GM10248 (cell line): Measurements from ENCODE around the gene STOM.

Source experiments
- CTCF ChIA-PET: fragments of 300-600 bp; sonication (Branson Sonifier 250); formaldehyde crosslinking; extraction: SDS; loops from one replicate; lab custom pipeline; 2021; ENCODE audit warnings: antibody characterized with exemption; lab: Yijun Ruan, JAX
- POLR2A ChIA-PET: fragments of 350-650 bp; sonication (Branson Sonifier 250); formaldehyde crosslinking; extraction: SDS; loops from one replicate; lab custom pipeline; 2020; ENCODE audit warnings: antibody characterized with exemption; lab: Yijun Ruan, JAX
- DNase-seq: peaks from one replicate; pipeline ENCODE4 v3.0.0; 2012; ENCODE audit errors: extremely low spot score
- TF ChIP-seq, protein P1 (sequence below): IDR thresholded peaks from 2 replicates; pipeline ENCODE4 v1.5.1; 2012; ENCODE audit warnings: mild to moderate bottlenecking, low read depth; ENCODE audit errors: extremely low read depth, missing control alignments, control extremely low read depth

Gene STOM

DNA sequence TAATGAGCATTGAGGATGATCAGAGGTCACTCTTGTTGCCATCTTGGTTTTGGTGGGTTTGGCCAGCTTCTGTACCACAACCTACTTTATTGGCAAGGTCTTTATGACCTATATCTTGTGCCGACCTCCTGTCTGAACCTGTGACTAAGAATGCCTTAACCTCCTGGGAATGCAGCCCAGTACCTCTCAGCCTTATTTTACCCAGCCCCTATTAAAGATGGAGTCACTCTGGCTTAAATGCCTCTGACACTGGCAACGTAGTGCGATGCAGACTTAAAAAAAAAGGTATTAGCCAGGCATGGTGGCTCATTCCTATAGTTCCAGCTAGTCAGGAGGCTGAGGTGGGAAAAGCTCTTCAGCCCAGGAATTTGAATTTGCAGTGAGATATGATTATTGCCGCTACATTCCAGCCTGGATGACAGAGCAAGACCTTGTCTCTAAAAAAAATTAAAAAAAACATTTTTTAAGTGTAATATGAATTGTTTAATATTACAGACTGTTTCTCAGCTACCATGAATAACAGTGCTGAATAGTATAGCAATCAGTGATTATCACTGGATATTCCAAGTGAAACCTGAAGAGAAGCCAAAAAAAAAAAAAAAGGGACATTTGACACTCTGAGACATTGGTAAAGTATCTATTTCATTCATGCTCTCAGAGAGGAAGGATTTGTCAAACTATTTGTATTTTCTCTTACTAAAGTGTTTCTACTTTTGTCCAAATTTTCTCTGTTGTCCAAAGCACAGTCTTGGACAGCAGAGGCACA lies 18.3 kb upstream of the STOM start:
- ChIA-PET POLR2A (interaction anchor here (0.8 kb wide), 1 partner anchor 418 kb away, joined by 3 read pairs; no protein-coding TSS in a partner anchor), CTCF (interaction anchor here (0.6 to 4.6 kb wide), 7 partner anchors 10 to 1121 kb away, joined by 3 to 40 read pairs (median 4); no protein-coding TSS in a partner anchor)
- TF ChIP-seq, protein P1, sequence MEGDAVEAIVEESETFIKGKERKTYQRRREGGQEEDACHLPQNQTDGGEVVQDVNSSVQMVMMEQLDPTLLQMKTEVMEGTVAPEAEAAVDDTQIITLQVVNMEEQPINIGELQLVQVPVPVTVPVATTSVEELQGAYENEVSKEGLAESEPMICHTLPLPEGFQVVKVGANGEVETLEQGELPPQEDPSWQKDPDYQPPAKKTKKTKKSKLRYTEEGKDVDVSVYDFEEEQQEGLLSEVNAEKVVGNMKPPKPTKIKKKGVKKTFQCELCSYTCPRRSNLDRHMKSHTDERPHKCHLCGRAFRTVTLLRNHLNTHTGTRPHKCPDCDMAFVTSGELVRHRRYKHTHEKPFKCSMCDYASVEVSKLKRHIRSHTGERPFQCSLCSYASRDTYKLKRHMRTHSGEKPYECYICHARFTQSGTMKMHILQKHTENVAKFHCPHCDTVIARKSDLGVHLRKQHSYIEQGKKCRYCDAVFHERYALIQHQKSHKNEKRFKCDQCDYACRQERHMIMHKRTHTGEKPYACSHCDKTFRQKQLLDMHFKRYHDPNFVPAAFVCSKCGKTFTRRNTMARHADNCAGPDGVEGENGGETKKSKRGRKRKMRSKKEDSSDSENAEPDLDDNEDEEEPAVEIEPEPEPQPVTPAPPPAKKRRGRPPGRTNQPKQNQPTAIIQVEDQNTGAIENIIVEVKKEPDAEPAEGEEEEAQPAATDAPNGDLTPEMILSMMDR, result no peak
- no peak for DNase-seq

DNA sequence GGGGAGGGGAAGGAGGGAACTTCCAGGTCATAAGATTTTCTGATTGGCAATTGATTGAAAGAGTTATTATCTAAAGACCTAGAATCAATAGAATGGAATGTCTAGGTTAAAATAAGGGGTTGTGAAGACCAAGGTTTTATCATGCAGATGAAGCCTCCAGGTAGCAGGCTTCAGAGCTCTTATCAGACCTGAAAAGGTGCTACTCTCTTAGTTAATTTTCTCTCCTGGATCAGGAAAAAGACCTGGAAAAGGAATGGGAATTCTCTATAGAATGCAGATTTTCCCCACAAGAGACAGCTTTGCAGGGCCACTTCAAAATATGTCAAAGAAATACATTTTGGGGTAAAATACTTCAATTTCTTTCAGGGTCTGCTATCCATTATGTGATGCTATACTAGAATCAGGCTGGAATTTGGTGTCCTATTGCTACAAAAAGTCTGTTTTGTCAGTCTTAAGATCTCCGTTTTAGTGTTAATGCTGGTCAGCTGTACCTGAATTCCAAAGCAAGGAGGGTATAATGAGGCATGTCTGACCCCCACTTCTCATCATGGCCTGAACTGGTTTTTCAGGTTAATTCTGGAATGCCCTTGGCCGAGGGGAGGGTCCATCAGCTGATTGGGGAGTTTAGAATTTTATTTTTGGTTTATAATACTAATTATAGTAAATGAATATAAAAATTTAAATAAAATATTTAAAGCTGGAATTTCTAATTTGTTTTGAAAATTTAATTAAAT lies 16.6 kb upstream of the STOM start:
- CTCF ChIA-PET, result interaction anchor here (0.9 to 4.6 kb wide), 9 partner anchors 12 to 175 kb away, joined by 3 to 40 read pairs (median 3); no protein-coding TSS in a partner anchor
- TF ChIP-seq, protein P1, result no peak
- POLR2A ChIA-PET, result no interaction called here
- no peak for DNase-seq

DNA sequence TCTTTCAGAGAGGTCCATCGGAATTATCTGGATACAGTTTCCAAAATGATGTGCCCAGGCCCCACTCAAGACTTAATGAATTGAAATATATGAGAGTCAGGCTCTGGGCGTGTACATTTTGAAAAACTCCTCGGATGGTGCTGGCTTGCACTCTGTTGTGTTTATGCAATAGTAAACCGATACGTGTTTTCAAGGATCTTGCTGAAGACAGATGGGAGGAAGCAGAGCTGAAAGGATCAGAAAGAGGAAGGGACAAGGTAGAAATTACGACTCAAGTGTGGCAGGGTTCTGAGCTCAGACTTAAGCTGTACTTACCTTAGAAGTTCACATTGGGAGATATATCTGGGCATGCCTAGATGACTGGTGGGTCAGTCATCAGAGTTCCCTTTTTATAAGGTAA lies 13.7 kb upstream of the STOM start:
- ChIA-PET POLR2A (no interaction called here), CTCF (interaction anchor here (1.1 to 2.8 kb wide), 2 partner anchors 16 to 64 kb away, joined by 5 to 16 read pairs; no protein-coding TSS in a partner anchor)
- DNase-seq, result no peak
- TF ChIP-seq, protein P1, result no peak

DNA sequence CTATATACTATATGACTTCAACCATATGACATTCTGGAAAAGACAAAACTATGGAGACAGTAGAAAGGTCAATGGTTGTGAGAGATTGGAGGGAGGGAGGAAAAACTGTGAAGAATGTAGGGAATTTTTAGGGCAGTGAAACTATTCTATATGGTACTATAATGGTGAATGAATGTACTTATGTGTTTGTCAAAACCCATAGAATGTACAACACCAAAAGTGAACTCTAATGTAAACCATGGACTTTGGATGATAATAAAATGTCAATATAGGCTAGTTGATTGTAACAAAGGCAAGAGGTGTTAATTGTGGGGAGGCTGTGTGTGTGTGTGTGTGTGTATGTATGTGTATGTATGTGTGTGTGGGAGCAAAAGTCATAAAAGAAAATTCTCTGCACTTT lies 10.8 kb upstream of the STOM start:
- ChIA-PET POLR2A (no interaction called here), CTCF (interaction anchor here (1.1 to 5.9 kb wide), 7 partner anchors 8 to 167 kb away, joined by 3 to 66 read pairs (median 5); no protein-coding TSS in a partner anchor)
- no peak for DNase-seq
- TF ChIP-seq, protein P1, result no peak

DNA sequence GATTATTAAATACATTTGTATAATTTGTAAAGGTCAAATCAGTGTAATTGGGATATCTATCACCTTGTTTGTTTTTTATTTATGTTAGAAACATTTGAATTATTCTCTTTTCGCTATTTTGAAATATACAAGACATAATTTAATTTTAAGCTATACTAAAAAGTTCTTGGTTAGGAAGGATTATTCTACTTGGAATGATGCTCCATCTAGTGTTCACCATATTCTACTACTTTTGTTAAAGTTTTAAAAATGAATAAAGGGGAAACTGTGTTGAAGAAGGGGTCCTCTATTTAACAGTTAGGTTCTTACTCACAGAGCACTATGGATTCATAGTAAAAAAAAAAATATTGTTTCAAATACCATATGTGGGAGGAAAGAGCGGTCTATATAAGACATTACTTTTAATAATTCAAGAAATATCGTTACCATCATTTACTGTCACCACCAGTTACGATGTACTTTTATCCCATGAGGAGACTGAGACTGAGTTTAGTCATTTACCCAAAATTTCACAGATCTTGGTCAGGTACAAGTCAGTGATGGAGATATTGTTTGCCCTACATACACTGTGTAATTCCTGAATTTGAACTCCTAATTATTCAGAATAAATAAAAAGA lies 6.3 kb upstream of the STOM start:
- no peak for DNase-seq
- POLR2A ChIA-PET, result no interaction called here
- CTCF ChIA-PET, result interaction anchor here (0.9 to 2.3 kb wide), 10 partner anchors 10 to 620 kb away, joined by 3 to 36 read pairs (median 5); no protein-coding TSS in a partner anchor

More for the DNA sequence above, 6.3 kb upstream of the STOM start:
- TF ChIP-seq, protein P1, result no peak
